Suprapubic skin (tissue), 4 donors: ENCODE data around the gene TBC1D8. TPM values are rescaled to one million over a fixed set of nuclear protein-coding genes. Genes with fewer than 3 reads are reported as not detected.

Experiments
- DNase-seq, 2 donors: peaks; one replicate each; pipeline ENCODE4 v3.0.0-alpha.2; 2019; ENCODE audit warnings: low spot score in 2 of 2
- H3K27ac ChIP-seq: fragments of 200-600 bp; sonication (generic); one replicate; pipeline ENCODE4 v1.5.1; 2019
- H3K27me3 ChIP-seq: fragments of 200-600 bp; sonication (generic); one replicate; pipeline ENCODE4 v1.5.1; 2019
- H3K36me3 ChIP-seq: fragments of 200-600 bp; sonication (generic); one replicate; pipeline ENCODE4 v1.5.1; 2019
- H3K4me1 ChIP-seq: fragments of 200-600 bp; sonication (generic); one replicate; pipeline ENCODE4 v1.5.1; 2019
- H3K4me3 ChIP-seq: fragments of 200-600 bp; sonication (generic); one replicate; pipeline ENCODE4 v1.5.1; 2019; ENCODE audit warnings: mild to moderate bottlenecking
- H3K9me3 ChIP-seq: fragments of 200-600 bp; sonication (generic); one replicate; pipeline ENCODE4 v1.5.1; 2019
- CTCF ChIP-seq, 2 donors: fragments of 200-600 bp in 1 of 2; fragments of 450-650 bp in 1 of 2; sonication (generic) in 1 of 2; IDR thresholded peaks; one replicate each; pipeline ENCODE4 v1.5.1; 2016 to 2019; ENCODE audit warnings: antibody characterized with exemption in 2 of 2, mild to moderate bottlenecking in 1 of 2, moderate library complexity in 1 of 2
- EP300 ChIP-seq: sonication (generic); formaldehyde crosslinking; IDR thresholded peaks from one replicate; pipeline ENCODE4 v1.6.1; 2017; ENCODE audit warnings: antibody characterized with exemption
- POLR2A ChIP-seq, 2 donors: fragments of 450-650 bp; IDR thresholded peaks; one replicate each; pipeline ENCODE4 v1.6.1; 2017; ENCODE audit warnings: antibody characterized with exemption in 2 of 2, mild to moderate bottlenecking in 2 of 2, moderate library complexity in 2 of 2
- POLR2AphosphoS5 ChIP-seq, 3 donors: sonication (generic); formaldehyde crosslinking; IDR thresholded peaks; one replicate each; pipeline ENCODE4 v1.6.1; 2017; ENCODE audit warnings: antibody characterized with exemption in 3 of 3
- WGBS: methylation state at CpG from one replicate; pipeline ENCODE4 v1.1.5; 2018; 5-methylcytosine and 5-hydroxymethylcytosine counted together
- total RNA-seq, 4 donors: library from RNA; depleted of rRNA; stranded (reverse); fragments of >200 nt; gene quantifications; one replicate each; pipeline ENCODE4 v1.1.0, GENCODE V29; 2016

TBC1D8 gene
- total RNA-seq, 4 donors from 2014 or later, result 38.8 to 309 (median 68.3) TPM

DNA sequence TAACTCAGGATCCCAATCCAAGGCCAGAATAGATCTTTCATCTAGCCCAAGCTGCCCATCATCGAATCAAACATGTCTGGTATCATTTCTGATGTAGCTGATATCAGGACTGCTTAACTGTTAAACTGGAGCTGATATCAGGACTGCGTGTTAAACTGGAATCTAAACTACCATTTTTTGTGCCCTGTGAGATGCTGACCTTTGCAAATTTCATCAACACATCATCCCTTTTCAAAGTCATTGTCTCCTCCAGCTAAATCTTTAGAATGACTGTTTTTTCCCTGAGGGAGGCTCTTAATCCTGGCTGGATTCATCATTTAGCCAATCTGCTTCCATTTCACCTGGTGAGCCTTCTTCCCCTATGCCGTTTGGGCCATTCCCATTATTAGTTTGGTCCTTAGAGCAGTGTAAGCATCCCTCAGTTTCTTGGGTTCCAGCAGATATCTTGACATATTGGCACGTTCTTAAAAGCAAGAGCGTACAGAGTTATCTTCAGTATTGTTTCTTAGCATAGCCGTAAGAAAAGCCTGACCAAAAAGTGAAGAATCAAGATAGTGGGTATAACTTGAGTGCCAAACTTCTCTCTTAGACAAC is 136.8 kb downstream of the TBC1D8 start:
- no peak for DNase-seq

GRCh38 chr2:101012706-101013181 is 138.4 kb downstream of the TBC1D8 start:
- Histone ChIP-seq H3K36me3 (peaks cover 37% of the 10 kb centered on the region), H3K9me3 (no peaks in the 10 kb centered on the region), H3K4me1 (peaks cover 3% of the 10 kb centered on the region), H3K27me3 (no peaks in the 10 kb centered on the region), H3K27ac (no peak overlapping the region), H3K4me3 (no peak overlapping the region)
- DNase-seq, result no peak
- WGBS, result 31% methylated on average over 5 of the region's 5 CpGs
- no peak for TF ChIP-seq POLR2A (IDR thresholded peaks at IDR 0.05)
- TF ChIP-seq CTCF (IDR thresholded peaks at IDR 0.05), result peak; percentile 75 to 76
- TF ChIP-seq POLR2AphosphoS5 (IDR thresholded peaks at IDR 0.05), result peak in 1 of 3 donors; percentile 22
- TF ChIP-seq EP300, result no peak

More for the DNA sequence above, 136.8 kb downstream of the TBC1D8 start:
- no peak overlapping the region for H3K27ac ChIP-seq
- WGBS, result 93% methylated on average over 6 of the region's 6 CpGs
- TF ChIP-seq POLR2A (IDR thresholded peaks at IDR 0.05) (no peak), EP300 (no peak), CTCF (IDR thresholded peaks at IDR 0.05) (no peak), POLR2AphosphoS5 (IDR thresholded peaks at IDR 0.05) (no peak)
- no peaks in the 10 kb centered on the region for H3K4me1 ChIP-seq
- peaks cover 34% of the 10 kb centered on the region for H3K36me3 ChIP-seq
- no peak overlapping the region for H3K4me3 ChIP-seq
- no peaks in the 10 kb centered on the region for H3K27me3 ChIP-seq
- H3K9me3 ChIP-seq, result no peaks in the 10 kb centered on the region

- no peak for TF ChIP-seq CTCF (IDR thresholded peaks at IDR 0.05)
- no peak for TF ChIP-seq EP300
- TF ChIP-seq POLR2A (IDR thresholded peaks at IDR 0.05), result no peak
- TF ChIP-seq POLR2AphosphoS5 (IDR thresholded peaks at IDR 0.05), result no peak
- H3K4me1 ChIP-seq, result peaks cover 3% of the 10 kb centered on the region
- peaks cover 43% of the 10 kb centered on the region for H3K36me3 ChIP-seq
- no peak for DNase-seq
- no peak overlapping the region for H3K4me3 ChIP-seq
- H3K9me3 ChIP-seq, result no peaks in the 10 kb centered on the region
- H3K27me3 ChIP-seq, result no peaks in the 10 kb centered on the region
- H3K27ac ChIP-seq, result no peak overlapping the region
- 63% methylated on average over 8 of the region's 8 CpGs for WGBS
Observed at GRCh38 chr2:101012054-101012705, 139.0 kb downstream of the TBC1D8 start.

DNA sequence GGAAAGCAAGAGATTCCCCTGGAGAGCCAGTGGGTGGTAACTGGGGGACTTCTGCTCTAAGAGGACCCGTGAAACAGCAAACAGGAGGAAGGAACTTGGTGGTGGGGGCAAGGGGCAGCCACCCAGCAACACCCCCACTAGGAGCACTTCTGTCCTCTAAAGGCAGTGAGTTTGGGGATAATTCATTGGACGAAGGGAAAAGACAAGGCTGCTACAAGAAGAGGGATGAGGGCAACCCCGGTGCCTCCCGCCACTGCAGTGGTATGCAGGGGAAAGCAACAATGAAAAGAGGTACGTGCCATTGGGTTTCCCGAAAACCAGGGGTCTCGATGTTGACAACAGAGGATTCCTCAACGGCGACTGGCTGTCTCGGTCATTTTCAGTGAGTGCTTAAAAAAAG is 140.0 kb downstream of the TBC1D8 start:
- no peaks in the 10 kb centered on the region for H3K27me3 ChIP-seq
- 88% methylated on average over 10 of the region's 10 CpGs for WGBS
- H3K4me3 ChIP-seq, result no peak overlapping the region
- H3K27ac ChIP-seq, result no peak overlapping the region
- no peak for DNase-seq
- no peaks in the 10 kb centered on the region for H3K9me3 ChIP-seq
- peaks cover 53% of the 10 kb centered on the region for H3K36me3 ChIP-seq
- peaks cover 3% of the 10 kb centered on the region for H3K4me1 ChIP-seq
- TF ChIP-seq POLR2AphosphoS5 (IDR thresholded peaks at IDR 0.05) (no peak), CTCF (IDR thresholded peaks at IDR 0.05) (no peak), EP300 (no peak), POLR2A (IDR thresholded peaks at IDR 0.05) (no peak)
